ENCODE results near the gene IFT80.

Gene IFT80

DNA sequence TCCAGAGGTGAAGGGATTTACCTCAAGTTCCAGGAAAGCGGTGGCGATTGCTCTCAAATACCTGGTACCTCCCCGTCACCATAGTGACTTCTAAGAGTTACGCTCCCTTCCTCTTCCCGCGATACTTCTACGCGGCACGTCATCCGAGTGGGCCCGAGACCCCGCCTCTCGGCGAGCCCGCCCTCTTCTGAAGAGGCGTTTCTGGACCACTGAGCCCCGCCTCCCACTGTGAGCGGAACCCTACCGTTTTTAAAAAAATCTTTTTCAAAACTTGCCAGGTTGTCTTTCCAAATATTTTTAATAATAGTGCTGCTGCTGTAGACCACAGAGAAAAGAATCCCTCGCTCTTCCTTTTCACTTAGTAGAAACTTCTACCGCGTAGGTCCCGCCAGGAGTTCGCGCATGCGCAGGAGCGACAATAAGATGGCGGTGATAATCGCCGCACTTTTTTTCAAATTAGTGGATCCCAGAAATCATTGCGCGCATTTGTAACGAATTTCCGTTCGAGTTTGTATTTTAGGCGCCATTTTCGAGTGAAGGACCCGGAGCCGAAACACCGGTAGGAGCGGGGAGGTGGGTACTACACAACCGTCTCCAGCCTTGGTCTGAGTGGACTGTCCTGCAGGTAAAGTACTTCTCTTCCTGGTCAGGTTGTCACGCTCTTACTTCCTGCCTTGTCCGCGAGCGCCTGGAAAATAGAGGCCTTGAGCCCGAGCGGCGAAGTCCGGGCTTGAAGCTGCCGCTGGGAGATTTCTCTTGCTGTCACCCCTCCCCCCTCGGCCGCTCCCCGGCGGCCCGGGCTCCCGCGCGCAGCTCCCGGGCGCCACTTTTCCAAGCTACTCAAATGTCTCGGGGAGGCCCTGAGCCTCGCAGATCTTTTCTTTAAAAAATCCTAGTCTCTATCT is at the start of gene IFT80, which contains the start of gene SMC4:
Gene IFT80 (minus strand): TSS at position 101 of the 905 bp plus-strand sequence. CDS start 14,625 bp downstream, outside the sequence.
Gene SMC4 (plus strand): TSS at position 526 of the 905 bp plus-strand sequence. CDS start 1,177 bp downstream, outside the sequence.
- peak; percentile 94 to 95 for DNase-seq

DNA sequence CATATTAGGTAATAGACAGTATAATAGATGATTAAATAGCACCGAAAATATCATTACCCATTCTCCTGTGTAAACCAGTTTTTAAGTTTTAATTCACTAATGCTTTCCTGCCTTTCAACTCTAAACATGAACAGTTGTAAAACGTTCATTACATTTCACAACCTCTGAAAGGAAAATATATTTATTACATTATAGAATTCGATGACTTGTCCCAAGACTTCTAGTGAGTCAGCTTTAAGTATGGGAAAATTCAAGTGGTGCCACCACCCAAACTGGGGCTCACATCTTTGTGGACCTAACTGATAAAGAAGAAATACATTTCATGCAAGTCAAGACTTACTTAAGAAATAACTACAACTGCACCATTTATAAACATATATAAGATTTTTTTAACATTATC is 48.5 kb upstream of the IFT80 start:
- DNase-seq, result no peak

DNA sequence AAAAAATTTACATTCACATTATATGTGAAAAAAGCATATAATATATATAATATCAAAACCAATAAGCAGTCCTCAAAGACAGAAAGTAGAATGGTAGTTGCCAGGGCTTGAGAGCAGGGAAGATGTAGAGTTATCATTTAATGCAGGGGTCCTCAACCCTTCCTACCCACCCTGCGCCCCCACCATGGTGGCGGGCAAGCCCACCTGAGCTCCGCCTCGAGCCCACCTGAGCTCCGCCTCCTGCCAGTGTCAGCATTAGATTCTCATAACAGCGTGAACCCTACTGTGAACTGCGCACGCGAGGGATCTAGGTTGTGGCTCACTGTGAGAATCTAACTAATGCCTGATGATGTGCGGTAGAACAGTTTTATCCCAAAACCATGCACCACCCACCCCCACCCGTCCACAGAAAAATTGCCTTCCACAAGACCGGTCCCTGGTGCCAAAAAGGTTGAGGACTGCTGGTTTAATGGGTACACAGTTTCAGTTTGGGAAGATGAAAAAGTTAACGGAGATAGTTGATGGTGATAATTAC is 47.6 kb upstream of the IFT80 start:
- no peak for DNase-seq

DNA sequence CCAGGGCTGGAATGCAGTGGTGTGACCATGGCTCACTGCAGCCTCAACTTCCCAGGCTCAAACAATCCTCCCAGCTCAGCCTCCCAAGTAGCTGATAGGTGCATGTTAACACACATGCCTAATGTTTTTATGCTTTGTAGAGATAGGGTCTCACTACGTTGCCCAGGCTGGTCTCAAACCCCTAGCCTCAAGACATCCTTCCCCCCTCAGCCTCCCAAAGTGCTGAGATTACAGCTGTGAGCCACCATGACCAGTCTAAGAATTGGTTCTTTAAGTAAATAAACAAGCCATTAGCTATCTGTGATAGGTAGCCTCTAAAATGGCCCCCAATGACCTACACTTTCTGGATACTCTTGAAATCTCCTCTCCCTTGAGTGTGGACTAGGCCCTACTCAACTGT is 46.8 kb upstream of the IFT80 start:
- no peak for DNase-seq

DNA sequence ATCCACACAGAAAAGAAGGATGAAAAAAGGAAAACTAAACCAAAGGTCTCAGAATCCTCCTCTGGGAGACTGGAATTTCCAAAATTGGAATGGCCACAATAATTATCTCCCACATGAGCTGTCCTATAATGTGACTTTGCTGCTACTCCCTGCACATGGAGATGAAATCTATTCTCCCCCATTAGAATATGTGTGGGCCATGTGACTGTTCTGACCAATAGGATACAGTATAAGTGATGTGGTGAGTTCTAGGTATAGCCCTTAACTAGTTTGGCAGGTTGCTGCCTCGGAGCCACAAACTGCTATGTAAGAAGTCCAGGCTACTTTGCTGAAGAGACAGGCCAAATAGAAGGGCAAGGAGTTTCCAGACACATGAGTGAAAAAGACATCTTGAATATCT is 45.4 kb upstream of the IFT80 start:
- DNase-seq, result no peak

DNA sequence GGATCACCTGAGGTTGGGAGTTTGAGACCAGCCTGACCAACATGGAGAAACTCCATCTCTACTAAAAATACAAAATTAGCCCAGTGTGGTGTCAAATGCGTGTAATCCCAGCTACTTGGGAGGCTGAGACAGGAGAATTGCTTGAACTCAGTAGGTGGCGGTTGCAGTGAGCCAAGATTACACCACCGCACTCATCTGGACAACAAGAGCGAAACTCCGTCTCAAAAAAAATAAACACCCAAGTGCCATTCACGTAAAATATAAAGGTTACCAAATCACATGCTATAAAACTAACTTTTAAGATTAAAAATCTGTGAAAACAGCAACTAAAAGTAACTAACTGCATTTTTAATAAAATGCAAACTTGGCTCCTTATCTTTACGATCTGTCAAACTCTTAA is 41.7 kb upstream of the IFT80 start:
- DNase-seq, result no peak

DNA sequence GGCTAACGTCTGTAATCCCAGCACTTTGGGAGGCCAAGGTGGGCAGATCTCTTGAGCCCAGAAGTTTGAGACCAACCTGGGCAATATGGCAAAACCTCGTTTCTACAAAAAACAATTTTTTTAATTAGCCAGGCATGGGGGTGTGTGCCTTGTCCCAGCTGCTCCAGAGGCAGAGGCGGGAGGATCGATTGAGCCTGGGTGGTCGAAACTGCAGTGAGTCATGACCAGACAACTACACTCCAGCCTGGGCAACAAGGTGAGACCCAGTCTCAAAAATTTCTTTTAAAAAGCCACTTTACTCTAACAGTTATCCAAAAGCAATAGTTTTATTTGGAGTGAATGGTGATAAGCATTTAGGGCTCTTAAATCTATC is 38.0 kb upstream of the IFT80 start:
- DNase-seq, result no peak

DNA sequence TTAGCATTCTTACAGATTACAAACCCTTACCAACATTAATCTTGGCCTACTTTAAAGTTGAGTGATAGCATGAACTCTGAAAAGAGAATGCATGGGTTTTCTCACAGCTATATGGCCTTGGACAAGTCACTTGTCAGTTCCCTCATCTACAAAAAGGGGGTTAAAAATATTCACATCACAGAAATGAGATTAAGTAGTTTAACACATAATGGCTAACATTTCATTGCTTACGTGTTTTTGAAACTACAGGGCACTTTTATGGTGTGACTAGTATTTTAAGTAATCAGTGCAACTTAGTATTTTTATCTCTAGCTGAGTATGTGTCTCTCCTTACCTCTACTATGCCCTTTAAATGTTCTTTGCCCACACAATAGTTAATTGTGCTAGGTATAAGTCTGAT is 36.7 kb upstream of the IFT80 start:
- no peak for DNase-seq

DNA sequence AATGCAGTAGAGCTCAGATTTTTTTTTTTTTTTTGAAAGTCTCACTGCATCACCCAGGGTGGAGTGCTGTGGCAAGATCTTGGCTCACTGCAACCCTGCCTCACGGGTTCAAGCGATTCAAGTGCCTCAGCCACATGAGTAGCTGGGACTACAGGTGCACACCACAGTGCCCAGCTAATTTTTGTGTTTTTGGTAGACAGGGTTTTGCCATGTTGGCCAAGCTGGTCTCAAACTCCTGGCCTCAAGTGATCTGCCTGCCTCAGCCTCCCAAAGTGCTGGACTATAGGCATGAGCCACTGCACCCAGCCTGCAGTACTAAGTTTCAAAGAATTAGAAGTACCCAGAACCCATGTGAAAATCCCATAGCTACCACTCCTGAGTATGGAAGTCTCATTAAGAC is 36.1 kb upstream of the IFT80 start:
- no peak for DNase-seq

DNA sequence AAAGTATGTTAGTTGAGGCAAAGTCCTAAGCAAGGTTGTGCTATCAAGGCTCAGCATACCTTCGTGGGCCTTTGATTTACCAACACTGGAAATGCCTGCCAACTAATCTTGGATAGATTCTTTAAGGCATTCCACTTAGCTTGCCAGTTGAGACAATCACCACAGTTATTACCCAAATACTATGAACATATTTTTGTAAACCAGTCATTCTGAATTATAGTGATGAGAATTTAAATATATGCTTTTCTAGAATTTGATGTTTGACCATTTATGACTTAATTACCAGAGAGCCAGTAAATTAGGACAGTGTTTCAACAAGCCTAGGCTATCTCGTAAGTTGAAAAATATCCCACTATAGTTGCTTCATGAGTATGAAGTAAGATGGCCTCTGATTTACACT is 35.0 kb upstream of the IFT80 start:
- no peak for DNase-seq

DNA sequence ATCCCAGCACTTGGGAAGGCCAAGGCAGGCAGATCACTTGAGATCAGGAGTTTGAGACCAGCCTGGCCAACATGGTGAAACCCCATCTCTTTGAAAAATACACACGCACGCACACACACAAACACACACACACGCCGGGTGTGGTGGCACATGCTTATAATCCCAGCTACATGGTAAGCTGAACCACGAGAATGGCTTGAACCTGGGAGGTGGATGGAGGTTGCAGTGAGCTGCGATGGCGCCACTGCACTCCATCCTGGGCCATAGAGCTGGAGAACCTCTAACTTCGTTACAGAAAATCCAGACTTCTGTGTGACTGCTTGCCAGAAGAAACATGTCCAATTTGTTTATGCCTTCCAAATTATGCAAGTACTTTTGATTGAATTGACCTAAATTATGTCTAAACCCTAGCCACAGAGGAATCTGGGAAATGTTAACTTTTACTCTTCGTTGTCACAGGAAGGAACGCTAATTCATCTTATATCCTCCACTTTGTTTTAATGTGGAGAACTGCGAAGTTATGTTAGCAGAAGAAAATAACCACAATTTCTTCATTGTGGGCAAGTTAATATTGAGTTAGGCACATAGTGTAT is 28.9 kb upstream of the IFT80 start:
- DNase-seq, result no peak

DNA sequence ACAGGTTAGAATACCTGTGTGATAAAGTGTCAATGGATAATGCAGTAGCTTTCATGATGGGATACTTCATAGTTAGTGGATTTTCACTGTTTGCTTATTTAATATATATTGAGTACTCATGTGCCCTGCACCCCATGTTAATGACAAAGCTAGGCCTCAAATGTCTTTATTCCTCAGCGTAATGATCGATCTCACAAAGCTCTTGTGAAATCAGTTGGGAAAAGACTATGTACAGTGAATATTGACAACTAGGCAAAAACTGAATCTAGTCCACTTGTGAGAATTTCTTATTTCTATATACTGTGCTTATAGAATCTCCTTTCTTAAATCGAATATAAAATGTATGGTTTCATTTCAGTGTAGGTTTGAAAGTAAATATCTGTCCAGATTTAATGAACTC is 18.3 kb upstream of the IFT80 start:
- no peak for DNase-seq

DNA sequence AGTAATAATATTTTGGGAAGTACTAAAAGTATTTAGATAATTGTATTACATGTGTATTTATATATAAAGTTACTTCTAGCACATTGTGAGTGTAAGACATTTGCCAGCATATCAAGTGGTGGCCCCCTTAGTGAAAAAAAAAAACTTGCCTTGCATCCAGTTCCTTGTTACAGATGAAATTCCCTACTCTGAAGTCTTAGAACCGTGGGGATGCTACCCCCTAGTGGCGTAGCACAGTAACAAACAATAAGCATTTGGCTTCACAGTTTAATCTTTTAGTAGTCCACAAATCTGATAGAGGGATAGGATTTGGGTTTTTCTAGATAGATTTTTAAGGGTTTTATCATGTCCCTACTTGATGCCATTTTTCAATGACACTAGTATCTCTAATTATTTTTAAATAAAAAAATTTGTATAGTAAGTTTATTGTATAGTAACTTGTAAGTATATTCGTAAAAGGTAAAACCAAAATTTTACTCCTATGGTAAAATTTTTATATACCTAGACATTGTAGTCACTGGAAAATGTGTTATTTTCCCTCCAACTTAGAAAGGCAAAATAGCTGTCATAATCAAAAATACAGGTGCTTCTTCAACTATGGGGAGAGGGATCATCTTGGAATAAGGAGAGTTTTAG is 14.7 kb upstream of the IFT80 start:
- peak; percentile 82 to 92 for DNase-seq

DNA sequence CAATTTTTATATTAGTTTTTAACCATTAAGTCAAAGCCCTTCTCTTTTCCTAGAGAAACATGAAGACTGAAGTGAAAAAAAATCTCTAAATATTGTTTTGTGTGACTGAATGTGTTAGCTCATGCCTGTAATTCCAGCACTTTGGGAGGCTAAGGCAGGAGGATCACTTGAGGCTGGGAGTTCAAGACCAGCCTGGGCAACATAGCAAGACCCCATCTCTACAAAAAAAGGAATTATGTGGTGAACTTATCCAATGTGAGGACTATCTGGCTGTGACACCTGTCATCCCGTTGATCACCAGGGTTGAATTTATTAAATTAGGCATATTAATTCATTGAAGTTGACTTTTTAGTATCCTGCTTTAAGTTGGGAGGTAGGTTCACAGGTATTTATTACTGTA is 13.5 kb upstream of the IFT80 start:
- DNase-seq, result no peak

DNA sequence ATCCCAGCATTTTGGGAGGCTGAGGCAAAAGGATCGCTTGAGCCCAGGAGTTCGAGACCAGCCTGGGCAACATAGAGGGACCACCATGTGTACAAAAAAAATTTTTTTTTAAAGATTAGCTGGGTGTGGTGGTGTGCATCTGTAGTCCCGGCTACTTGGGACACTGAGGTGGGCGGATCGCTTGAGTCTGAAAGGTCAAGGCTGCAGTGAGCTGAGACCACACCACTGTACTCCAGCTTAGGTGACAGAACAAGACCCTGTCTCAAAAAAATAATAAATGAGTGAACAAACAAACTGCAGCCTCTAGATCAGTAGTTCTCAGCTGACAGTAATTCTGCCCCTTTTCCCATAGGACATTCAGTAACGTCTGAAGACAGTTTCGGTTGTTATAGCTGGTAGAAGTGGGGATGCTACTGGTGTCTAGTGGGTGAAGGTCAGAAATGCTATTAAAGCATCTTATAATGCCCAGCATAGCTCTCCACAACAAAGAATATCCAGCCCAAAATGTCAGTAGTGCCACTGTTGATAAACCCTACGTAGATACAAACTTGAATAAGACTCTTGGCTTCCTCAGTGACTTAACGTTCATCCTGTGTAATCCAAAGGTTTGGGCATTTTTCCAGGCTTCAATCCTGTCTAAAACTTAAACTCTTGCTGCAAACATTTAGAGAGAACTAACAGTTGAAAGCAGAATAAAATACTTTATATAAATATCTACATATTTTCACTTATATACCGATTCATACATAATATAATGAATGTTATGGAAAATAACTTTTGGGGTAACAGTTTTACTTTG is 11.0 kb upstream of the IFT80 start:
- no peak for DNase-seq

DNA sequence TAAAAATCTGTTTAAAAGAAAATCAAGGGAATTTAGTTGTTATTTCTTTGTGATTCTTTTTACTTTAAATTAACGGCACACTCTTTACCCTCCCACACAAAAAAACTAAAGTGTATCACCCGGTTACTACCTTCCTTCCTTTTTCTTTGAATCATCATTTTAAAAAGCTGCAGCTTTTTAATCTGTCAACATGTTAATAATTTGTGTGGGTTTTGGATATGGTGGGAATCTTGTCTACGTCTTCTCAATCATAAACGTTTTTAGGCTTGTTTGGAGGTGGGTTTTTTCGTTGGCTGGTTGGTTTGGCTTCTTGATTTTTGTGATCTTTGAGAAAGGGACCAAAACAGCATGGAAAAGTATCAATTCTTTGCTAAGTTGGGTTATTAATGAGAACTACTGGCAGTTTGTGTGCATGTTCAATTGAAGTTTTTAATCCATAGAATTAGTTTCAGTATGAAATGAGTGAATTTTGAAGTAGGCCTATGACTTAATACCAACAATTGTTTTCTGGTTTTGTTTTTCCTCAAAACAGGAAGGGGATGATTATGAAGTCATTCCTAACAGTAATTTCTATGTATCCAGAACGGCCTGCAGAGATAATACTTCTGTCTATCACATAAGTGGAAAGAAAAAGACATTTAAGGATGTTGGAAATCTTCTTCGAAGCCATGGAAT is 4.9 kb upstream of the IFT80 start:
- no peak for DNase-seq

DNA sequence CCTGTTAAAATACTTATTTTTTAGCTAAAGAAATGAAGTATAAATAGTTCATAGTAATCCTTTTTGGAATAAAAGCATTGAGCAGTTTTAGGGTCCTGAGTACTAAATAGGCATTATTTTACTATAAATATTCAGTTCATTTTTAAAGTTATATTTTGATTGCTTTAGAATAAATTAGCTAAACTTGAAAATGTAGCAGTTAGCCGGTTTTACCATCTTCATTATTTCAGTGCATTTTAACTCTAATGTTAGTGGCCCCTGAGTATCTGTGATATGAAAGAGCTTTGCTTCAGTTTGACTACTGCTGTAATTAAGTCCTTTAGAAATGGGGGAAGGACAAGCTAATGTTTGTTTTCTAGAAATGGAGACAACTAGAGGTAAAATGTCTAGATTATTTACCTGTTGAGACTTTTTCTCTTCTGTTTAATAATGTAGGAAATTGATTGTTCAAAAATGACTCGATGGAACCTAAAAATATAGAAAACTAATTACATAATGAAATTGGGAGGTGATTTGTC is 4.1 kb upstream of the IFT80 start:
- DNase-seq, result no peak

DNA sequence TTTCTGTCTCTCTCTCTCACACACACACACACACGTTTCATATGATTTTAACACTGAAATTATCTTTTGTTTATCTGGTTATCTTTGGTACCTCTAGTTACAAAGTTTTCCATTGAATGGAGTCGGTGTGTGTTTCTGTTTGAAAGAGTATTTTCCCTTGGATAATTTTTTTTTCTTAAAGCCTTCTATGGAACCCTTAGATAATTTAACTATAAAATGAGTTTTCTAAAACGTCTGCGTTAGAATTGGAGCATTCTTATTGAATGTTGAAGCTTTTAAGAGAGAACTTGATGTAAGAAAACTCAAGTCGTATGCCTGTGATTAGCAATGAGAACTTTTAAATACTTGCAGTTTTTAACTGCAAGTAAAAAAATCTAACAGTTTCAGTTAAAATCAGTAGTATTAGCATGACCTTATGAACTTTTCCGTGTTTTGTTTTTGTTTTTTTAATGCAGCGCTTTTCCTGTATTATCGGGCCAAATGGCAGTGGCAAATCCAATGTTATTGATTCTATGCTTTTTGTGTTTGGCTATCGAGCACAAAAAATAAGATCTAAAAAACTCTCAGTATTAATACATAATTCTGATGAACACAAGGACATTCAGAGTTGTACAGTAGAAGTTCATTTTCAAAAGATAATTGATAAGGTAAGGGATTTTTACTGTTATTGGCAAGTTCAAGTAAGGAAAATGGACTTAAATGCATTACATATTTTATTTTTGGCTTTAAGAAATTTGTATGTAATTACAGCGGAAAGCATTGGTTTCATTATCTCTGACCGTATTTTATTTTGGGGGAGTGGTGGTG is 3.4 kb upstream of the IFT80 start:
- DNase-seq, result no peak

DNA sequence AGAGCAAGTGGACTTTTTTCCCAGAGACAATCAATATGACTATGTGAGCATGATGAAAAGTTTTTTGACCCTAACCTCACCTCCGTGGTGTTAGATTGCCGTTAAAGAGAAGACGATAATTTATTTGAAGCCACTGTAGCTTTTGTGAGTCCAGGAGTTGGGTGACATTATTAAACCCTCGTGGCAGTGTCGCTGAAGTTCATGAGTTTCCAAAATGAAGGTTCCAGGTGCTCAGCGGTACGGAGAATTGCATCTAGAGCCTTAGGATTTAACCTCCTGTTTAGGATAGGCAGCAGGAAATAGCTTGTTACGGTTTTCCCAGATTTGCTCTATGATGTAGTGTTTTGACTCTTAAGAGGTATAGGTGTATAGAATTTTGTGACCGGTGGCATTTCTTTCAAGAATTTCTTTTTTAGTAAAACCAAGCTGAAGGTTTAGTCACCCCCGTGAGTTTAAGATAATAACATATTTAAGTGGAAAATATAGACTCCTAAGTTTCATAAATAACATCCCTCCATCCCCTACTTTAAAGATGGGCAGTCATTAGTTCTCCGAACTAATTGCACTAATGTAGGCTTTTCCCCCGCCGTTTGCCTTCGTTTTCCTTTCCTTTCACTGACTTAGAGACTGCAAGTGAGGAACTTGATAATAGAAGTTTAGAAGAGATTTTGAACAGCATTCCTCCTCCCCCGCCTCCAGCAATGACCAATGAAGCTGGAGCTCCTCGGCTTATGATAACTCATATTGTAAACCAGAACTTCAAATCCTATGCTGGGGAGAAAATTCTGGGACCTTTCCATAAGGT is 2.5 kb upstream of the IFT80 start:
- DNase-seq, result peak; percentile 54 to 55

DNA sequence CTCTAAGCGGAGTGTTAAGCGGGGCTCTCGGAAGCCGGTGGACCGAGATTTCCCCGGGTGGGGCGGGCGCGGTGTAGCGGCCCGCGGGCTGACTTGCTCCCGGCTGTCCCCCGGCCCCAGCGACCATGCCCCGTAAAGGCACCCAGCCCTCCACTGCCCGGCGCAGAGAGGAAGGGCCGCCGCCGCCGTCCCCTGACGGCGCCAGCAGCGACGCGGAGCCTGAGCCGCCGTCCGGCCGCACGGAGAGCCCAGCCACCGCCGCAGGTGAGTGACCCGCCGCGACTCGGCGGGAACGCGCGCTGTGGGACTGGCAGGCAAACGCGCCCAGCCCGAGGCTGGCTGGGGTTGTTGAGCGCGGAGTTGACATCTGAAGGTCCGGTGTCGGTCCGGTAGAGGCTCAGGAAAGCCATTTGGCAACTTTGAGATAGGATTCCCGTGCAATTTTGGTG is 1.7 kb upstream of the IFT80 start:
- no peak for DNase-seq

Measured in Kasumi-1 (cell line).